Measurements from ENCODE around the gene STXBP3.

The STXBP3 gene

DNA sequence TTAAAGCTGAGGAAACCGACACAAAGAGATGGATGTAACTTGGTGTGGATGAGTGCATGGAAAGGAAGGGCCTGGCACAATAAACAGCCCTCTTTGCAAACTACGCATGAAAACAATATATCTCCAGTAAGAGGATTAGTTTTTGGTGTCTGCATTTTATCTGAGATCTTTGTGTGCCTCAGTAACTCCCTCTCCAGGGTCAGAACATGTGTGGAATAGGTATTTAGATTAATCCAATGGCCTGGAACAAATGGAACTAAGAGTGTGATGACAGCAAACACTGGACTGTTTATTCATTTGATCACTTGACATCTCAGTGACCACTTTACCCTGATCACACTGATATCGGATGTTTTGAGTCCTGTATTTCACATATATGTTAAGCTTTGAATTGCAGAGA lies 65.1 kb downstream of the STXBP3 start:
- no peak for DNase-seq

DNA sequence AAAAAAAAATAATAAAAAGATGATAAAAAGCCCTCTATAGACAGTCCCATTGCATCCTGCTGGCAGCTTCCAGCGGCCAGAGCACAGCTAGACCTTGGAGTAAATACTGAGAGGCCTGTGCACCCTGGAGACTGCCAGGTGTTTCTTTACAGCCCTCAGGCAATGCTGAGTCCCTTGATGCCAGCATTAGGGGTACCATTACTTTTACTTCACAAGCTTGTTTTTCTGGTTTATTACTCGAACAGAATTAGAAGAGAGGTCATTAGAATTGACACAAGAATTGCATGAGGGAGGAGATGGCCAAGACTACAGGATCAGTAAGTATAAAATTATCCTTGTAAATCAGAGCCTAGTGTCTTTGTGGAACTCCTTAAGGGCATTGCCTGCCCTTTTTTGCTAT lies 66.9 kb downstream of the STXBP3 start:
- no peak for DNase-seq

DNA sequence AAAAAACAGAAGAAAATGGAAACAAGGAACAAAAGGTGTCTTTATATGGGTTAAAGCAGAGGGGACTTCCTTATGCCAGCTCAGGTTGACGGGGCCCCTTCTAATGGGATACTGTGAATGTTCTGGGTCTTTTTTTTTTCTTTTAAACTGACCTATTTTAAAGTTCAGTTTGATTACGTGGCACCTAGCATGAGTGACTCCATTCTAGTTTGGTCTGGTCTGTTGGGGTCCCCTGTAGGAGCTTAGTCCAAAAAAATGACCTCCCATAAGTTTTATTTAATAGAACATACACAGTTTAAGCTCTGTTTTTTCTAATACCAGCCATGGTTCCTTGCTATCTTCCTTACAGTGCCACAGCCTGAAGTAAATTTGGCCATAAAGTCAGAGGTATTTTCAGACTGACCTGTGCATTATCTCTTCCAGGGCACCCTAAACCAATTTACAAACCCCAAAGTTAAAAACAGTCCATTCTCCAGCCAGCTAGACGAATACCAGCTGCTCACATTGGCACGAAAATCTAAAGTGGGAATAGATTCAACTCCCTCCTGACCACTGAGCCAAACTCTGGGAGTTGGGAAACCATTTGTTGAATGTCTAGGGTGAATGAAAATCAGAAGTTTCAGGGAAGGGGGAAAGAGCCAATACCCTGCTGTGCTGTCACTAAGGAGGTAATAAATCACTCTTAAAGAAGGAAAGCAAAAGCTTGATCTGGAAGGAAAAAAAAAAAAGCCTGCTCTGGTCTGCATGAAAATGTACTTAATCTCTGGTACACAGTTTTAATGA lies 68.1 kb downstream of the STXBP3 start:
- DNase-seq: no peak

DNA sequence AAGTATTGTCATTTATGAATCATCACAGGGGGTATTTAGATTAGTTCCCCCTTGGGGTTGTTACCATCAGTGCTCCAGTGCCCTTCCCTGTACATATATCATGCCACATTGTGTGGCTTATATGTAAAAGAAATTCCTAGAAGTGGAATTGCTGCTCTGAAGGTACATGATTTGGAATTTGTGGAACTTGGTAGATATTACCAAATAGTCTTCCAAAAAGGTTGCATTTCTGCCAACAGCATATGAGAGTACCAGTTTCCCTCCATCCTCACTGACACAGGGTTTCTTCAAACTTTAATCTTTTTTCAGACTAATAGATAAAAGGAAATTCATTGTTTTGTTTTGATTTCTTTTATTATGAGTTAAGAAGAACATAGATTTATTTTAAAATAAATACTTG lies 69.1 kb downstream of the STXBP3 start:
- no peak for DNase-seq

DNA sequence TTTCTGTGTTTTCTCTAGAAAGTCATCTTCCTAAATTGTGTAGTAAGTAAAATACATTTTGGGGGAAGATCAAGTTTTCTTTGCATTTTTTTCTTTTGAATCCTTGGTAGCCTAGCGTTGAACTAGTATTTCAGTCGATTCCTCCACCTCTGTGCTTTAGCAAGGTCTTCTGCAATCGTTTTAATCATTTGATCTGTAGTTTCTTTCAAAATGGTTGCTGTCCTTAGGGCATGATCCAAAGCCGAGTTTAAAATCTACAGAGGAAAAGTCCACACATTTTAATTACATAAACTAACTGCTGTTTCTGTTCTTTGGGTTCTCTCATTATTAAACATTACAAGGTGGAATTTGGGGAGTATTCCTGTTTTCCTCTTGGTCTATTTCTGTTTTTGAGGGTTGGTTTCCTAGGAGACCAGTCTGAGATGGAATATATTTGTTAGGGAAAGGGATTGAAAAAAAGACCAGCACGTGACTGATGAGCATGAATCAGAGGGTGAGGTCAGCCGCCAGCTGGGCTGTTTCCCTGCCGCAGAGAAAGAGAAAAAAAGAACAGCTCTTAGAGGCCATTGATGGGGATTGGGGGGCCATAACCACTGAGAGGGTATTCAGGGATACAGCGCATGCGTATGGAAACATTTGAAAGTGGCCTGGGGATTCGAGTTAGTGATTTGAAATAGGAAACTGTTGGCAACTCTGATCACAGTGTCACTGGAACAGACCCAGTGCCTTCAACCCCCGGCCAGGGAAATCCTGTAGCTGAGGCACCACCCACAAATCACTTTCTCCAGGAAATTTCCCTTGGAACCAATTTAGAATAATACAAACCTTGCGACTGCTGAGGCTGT lies 69.8 kb downstream of the STXBP3 start:
- DNase-seq: no peak

DNA sequence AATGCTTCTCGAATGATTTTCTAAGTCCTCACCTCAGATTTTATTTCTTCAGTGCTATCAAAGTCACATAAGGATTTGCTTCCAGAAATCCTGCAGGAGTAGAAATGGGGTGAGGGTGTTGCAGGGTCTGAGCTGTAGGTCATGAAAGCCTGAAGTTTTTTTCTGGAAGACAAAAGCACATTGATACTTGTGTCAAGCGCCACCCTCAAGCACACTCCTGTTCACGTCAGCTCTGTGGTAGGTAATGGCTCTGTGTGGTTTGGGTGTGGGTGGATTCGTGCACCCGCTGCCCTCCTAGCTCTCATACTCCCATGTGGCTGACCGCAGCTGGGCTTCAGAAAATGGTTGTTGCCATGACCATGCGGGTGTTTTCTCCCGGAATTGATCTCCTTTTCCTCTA lies 70.5 kb downstream of the STXBP3 start:
- no peak for DNase-seq

DNA sequence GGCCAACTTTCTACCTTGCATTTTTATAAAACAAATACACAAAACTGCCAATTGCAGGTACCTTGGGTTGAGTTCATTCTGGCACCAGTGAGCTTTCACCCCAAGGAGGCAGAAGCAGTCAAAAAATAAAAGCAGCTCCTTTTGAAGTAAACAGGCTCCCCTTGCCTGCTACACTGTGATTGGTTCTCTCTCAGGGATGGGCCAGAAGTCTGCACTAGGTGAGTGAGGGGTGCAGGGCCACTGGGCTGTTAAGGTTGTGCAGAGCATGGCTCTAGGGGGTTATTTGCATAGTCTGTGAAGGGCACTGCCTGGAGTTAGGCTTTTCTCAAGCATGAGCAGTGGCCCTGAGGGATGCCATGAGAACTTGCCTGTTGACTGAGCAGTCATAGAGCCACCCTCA lies 71.3 kb downstream of the STXBP3 start:
- no peak for DNase-seq

DNA sequence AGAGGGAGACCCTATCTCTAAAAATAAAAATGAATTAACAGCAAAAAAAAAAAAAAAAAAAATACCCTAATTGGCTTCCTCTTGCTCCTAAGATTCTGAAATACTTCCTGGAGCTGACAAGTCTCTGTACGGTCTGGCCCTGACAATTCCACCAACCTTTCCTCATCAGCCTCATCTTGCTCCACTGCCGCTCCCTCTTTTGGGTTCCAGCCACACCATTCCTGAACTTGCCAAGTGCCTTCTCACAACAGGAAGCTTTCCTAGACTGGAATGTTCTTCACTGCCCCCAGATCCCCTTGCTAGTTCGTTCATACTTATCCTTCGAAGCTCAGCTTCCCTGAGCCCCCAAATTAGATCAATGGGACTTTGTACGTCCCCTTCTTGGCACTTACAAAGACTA lies 73.4 kb downstream of the STXBP3 start:
- DNase-seq: no peak

DNA sequence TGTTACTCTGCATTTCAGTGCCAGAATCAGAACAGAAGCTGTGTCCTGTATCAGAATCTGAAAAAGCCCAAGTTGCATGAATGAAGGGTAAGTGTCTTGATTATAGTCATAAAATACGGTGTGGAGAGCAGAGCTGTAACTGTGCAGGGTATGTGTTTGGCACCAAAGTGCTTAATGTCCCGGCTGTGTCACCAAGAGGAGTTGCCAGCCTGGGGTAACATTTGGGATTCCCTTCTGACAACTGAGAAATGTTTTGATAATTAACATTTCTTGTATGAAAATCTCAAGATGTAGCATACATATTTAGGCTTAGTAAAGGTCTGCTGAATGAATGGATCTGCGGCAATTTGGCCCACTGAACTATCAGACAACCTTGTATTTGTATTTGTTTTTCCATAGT lies 77.2 kb downstream of the STXBP3 start:
- DNase-seq: no peak

DNA sequence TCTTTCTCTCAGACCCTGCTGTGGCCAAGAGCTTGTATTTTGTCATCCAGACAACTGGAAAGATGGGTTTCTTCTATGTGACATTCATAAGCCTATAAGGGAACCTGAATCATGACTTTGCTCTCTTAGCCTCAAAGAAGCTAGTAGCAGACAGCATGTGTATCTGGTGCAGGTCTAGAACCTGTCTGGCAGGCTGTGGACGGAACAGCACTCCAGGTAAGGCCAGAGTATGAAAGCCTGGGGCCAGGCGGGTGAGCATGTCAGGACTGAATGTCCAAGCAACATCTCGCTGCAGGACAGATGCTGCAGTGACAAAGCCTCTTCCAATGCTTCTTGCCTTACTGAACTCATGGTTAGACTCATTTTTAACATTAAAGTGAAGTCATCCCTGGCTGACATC lies 77.6 kb downstream of the STXBP3 start:
- no peak for DNase-seq

DNA sequence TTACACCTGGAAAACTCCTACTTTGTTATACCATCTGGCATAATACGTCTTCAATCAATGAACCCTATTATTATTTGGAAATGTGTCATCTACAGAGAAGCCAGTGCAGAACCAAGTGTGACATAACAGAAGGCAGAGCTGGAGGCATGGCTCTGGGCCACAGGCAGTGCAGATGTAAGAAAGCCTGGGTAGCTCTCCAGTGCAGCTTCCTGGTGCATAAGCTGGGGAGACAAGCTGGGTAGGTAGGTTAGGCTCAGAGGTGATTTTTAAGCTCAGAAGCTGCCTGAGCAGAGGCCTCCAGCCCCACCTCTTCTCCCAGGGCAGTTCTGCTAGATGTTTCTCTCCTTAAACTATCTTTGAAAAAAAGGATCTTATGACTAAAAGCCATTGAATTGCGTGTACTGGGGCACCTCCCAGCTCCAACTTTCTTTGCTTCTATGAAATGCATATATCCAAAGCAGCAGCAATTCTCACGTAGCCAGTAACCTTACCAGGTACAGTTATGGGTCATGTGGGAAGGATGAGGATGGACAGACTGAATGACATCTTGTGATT lies 79.7 kb downstream of the STXBP3 start:
- no peak for DNase-seq

DNA sequence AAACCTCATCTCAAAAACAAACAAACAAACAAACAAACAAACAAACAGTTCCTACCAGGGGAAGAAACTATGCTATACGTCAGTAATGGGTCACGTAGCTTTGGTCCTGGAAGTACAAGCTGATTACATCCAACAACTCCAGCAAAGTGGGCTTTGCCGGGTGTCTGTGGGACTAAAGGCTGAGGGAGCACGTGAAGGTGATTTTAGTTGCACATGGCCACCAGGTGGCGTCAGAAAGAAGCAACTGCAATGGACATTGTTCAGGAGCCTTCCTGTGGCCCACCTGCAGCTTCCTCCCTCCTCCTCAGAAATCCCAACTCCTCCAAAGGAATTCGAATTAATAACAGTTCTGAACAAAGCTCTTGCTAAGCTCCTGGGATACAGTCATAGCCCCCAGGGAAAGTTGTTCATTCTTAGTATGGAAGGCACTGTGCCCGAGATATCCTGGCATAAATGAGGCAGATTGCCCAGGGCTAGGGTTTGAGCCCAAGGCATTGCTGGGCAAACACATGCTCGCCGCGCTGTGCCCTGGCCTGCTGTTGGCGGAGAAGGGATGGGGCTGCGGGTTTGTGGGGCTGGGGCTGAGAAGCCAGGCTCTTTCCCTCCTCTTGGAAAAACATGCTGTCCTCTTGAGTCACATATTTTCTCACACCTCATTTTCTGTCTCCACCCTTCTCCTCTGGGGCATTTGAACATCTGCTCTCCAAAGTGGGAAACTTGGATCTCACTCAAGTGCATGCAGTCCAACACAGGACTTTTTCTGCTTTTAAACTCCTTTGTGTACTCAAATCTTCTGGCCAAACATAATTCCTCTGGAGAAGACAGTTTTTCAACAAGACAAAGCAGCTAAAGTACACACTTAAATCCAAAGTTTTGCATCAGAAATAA lies 81.8 kb downstream of the STXBP3 start:
- DNase-seq: peak; percentile 59

DNA sequence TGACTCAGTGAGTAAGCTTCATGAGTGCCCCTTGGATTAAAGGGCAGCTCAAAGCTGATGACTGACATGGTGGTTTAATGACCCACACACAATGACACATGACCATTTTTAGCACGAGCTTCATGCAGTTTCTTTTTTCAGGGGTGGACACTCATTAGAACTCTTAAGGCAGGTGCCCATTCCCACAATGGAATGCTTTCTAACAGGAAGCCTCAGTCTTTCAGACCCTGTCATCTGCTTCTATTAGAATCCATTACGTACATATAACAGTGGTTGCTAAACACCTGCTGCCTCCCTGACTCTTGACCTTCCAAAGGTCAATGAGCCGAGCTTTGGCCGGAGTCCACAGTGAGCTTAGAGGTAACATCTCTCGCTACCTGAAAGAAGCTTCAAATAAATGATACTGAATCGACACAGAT lies 83.0 kb downstream of the STXBP3 start:
- DNase-seq: no peak

DNA sequence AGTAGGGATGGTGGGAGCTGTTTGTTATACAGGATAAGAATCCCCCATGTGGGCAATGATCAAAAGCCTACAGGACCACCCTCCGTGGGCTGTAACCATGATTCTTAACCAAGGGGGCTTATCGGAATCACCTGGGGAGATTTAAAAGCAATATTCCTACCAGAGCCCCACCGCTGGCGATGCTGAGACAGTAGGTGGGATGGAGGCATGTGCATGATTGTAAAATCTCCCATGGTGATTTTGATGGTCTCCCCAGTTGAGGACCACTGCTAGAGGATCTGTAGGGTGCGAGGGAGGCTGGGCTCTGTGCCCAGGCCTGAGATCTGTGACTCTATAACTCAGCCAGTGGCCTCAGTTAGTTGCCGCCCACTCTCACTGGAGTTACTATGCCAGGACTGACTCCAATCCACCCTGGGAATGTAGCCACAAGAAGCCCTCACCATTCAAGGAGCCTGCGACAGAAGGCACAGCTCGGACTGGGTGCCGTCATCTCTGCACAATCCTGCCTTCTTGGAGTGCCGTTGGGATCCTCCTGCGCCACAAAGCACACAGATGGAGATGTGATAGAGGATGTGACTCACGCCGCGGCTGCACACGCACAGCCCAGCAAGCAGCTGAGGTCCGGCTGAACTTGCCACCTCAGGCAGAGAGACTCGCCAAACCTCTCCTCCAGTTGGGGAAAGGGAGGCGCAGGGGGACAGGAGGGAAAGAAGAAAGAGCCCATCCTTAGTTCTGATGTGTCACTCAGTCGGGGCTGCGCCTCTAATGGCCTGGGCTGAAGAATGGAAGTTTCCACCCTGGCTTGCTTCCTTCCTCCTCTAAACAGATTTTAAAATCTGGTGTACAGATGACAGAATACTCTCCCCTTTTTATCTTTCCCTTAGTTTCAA lies 83.9 kb downstream of the STXBP3 start:
- DNase-seq: no peak

DNA sequence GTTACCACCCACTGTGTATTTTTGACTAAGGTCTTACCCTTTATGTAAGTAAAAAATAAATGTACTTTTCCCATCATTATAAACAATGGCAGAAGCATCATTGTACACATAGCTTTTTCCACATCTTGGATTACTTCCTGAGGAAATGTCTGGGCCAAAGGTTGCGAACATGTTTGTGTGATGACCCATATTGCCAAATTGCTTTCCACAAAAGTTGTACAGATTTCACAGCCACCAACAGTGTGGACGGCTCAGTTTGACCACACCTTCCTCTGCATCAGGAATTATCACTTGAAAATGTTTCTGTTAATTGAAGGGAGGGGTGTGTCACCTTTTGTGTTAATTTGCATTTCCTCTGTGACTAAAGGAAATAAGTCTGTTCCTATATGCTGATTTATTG lies 84.8 kb downstream of the STXBP3 start:
- no peak for DNase-seq

DNA sequence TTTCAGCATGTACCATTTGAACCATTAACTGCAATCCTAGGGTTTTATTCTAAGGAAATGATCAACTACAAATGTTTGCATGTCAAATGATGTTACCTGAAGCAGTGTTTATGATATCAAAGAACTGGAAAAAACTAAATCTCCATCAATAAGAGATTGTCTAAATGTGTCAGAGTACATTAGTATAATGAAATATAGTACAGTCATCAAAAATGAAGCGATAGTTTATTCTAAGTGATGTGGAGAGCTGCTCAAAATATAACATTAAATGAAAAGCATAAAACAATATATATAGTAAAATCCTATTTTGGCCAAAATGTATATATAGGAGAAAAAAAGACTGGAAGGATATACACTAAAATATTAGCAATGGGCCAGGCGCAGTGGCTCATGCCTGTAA lies 86.5 kb downstream of the STXBP3 start:
- no peak for DNase-seq

DNA sequence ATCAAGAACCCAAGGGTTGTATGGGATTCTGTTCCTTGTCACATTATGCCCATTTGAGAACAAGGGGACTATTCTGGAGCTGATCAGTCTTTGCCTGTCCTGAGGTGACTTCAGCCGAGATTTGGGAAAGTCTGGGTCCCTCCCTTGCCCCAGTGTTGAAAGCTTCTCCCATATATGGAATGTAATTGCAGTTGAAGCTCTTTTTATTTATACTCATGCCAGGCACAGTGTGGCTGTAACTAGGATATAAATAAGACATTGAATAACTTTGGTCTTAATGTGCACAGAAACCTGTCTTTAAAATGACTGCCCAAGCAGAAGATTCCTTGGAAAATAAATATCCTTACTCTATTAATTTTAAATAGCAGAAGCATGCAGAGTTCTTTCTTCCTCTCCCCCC lies 95.2 kb downstream of the STXBP3 start:
- no peak for DNase-seq

DNA sequence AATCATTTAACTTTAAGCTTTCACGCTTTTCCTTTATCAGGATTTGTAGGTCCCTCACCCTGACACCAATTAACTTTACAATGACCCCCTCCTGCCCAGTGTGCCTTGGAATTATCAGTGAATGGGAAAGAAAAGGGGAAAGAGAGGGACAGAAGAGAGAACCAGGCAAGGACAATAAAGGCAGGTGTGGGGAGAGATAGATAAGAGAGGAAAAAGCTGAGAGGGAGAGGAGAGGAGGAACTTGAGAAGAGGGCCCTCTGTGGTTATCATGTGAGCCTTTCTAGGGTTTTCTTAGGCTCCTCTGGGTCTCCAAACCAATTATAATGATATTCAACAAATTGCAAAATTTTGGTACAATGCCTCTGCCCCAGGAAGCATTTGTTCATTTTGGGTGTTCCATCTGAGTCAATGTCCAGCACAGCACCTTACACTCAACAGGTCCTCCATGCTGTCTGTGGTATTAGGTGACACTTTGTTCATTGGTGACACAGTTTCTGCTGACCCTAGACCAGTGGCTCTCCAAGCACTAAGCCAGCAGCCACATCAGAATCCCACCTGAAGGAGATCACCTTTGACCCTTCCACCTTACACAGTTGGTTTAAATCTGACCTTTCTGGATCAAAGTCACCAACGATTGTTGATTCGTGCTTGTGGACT lies 96.2 kb downstream of the STXBP3 start:
- DNase-seq: no peak

DNA sequence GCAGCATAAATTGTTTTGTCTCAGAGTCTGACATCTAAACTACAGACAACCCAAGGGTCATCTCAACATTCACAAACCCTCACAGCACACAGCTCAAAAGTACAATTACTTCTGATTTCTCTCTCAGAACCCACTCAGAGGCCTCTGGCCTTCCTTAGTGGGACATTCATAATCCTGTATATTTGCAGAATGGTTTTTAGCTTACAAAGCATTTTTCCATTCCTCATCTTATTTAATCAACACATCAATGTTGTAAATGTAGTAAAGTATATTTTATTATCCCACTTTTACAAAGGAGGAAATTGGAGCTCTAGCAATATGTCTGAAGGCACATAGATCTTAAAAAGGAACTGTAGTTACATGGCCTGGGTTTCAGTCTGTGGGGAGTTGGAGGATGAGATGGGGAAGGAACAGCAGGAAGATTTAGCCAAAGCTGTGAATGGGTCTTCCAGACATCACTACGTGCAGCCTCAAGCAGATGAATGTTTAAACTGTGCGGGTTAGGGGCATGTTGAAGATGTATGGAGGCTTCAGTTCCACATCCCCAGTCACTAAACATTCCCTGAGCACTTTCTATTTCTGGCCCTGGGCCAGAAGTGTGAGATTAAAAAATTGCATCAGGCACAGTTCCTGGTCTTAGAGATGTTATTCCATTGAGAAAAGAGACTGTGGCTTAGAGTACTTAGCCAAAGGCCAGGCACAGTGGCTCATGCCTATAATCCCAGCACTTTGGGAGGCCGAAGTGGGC lies 97.1 kb downstream of the STXBP3 start:
- DNase-seq: no peak

DNA sequence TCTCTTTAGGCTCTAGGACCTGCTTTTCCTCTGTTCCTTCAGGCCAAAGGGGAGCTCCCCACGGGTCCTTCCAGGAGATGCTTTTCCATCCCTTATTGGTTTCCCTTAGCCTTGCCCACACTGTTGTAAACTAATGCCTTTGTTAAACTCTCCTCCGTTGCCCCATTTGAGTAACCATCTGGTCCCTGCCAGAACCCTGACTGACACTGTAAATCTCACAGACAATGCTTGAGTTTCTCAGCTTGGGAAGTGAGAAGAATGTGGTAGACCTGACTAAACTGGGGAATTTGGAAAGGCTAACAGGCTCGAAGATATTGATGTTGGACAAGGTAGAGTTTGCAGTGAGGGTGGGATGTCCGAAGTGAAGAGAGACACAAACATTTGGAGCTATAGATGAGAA lies 99.0 kb downstream of the STXBP3 start:
- DNase-seq: no peak

DNA sequence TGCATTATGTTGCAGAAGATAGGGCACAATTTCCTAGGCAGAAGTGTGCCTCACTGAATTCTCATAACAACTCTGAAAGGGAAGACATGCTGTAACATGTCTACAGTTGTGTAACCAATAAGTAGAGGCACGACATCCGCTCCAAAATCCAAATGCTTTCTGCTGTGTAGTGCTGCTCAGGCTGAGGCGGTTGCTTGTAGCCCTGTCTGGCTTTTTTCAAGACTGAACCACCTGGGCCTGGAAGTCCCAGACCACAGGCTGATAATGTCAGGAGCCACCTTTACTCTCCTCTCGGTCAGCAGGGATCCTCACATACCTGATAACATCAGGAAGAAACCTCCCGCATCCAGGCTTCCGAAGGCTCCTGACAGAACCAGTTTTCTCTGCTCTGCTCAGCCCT lies 99.5 kb downstream of the STXBP3 start:
- DNase-seq: no peak
